GM13976 (cell line): ENCODE results near the gene SHROOM4.

Experiments used
- DNase-seq: peaks from one replicate; pipeline ENCODE4 v3.0.0; 2012; ENCODE audit warnings: low spot score
- in situ Hi-C: fragments of 300-500 bp; cut with MboI; formaldehyde crosslinking; loops from one replicate; pipeline ENCODE4 v1.12.0; 2022; ENCODE audit warnings: low sequenced_read_pairs, mixed read lengths, inconsistent platforms; ENCODE audit not compliant: unreplicated experiment
- TF ChIP-seq, protein P1 (sequence below): IDR thresholded peaks from 2 replicates; pipeline ENCODE4 v1.5.1; 2012; ENCODE audit warnings: borderline replicate concordance, mild to moderate bottlenecking; ENCODE audit not compliant: insufficient read depth; ENCODE audit errors: extremely low read depth, missing control alignments, control extremely low read depth

The SHROOM4 gene

DNA sequence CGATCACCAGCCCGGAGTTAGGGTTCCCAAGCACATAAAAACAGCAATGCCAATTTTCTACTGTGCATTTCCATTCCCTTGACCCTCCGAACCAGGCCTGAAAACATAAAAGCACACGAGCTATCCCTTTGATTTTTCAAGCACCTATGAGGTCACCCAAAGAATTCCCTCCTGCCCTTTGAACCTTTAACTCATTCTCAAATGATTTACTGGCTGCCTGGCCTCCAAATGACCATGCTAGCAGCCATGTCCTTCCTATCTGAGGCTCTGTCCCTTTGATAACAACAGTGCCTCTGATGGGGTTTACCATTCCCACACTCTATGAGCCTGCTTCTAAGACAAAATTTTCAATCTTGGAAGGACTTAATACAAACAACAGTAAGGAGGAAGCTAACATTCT is 15.2 kb downstream of the SHROOM4 start:
- TF ChIP-seq, protein P1, sequence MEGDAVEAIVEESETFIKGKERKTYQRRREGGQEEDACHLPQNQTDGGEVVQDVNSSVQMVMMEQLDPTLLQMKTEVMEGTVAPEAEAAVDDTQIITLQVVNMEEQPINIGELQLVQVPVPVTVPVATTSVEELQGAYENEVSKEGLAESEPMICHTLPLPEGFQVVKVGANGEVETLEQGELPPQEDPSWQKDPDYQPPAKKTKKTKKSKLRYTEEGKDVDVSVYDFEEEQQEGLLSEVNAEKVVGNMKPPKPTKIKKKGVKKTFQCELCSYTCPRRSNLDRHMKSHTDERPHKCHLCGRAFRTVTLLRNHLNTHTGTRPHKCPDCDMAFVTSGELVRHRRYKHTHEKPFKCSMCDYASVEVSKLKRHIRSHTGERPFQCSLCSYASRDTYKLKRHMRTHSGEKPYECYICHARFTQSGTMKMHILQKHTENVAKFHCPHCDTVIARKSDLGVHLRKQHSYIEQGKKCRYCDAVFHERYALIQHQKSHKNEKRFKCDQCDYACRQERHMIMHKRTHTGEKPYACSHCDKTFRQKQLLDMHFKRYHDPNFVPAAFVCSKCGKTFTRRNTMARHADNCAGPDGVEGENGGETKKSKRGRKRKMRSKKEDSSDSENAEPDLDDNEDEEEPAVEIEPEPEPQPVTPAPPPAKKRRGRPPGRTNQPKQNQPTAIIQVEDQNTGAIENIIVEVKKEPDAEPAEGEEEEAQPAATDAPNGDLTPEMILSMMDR, result no peak
- in situ Hi-C loops, result no loop called here
- DNase-seq, result no peak

DNA sequence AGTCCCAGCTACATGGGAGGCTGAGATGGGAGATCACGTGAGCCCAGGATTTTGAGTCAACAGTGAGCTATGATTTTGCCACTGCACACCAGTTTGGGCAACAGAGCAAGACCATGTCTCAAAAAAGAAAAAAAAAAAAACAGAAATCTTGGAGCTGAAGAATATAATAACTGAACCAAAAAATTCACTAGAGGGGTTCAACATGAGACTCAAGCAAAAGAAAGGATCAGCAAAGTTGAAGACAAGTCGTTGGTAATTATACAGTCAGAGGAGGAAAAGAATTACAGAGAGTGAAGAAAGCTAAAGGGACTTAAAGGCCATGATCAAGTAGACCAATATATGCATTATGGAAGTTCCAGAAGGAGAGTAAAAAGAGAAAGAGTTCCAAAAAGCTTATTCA is 26.9 kb downstream of the SHROOM4 start:
- TF ChIP-seq, protein P1, result no peak
- DNase-seq, result no peak
- in situ Hi-C loops, result no loop called here

DNA sequence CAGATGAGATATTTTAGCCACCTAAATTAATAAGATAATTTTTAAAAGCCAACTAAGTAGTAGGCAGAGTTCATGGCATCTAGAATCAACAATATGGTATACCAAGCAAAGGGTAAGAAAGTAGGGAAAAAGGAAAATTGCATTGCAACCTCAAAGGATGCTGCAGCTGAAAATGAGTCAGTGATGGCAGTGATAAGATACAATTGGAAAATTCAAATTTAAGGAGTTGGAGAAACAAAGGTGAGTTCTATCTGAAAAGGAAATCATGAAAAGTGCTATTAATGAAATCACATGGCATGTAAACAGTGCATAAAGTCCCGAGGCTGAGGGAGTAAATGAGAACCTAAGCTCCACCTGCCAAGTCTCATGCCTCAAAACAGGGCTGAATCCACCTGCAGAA is 33.9 kb downstream of the SHROOM4 start:
- TF ChIP-seq, protein P1, result no peak
- in situ Hi-C loops, result no loop called here
- no peak for DNase-seq

DNA sequence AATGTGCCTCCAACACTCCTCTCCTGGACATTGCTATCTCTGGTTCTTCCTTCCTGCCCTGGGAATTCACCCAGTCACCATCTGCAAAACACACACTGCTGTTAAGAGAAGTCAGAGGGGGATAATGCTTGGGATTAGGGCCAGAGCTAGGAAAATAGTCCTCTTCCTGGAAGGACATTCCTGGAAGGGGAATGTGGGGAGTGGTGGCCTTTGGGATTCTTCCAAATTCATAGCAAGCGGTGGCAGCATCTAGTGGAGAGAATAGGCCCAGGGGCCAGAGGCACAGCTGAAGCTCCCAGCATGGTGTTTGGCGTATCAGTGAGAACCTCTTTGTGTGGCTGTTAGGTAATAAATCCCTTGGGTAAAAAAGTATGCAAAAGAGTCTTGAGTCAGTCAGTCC is 34.3 kb downstream of the SHROOM4 start:
- in situ Hi-C loops, result no loop called here
- TF ChIP-seq, protein P1, result no peak
- no peak for DNase-seq

DNA sequence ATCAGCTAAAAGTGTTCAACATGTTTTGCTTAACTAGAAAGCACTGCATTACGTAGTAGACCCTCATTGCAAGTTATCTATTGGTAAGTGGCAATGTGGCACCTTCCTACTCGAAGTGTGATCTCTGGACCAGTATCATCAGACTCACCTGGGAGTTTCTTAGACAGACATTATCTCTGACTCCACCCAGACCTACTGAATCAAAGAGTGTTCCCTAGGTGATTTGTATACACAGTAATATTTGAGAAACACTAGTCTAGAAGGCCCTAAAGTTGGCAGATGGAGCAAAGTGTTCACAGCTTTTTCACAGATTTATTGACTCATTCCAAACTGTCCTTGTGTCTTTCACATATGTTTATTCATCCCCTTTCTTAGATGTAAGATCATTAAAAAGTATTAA is 35.7 kb downstream of the SHROOM4 start:
- DNase-seq, result no peak
- TF ChIP-seq, protein P1, result no peak
- in situ Hi-C loops, result no loop called here

DNA sequence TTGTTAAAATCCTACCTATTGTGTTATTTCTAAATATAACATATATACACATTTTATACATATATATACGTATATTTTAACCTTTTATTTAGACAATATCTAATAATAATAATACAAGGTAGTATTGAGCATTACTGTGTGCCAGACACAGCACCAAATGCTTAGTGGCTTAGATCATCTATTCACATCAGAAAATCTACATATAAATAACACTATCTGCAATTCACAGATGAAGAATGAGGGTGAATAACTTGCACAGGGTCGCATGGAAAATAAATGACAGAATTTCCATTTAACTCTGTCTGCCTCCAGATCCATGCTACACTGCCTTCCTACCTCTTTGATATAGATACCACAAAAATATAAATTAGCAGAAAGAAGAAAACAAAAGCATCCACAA is 37.7 kb downstream of the SHROOM4 start:
- DNase-seq, result no peak
- TF ChIP-seq, protein P1, result no peak
- in situ Hi-C loops, result no loop called here

DNA sequence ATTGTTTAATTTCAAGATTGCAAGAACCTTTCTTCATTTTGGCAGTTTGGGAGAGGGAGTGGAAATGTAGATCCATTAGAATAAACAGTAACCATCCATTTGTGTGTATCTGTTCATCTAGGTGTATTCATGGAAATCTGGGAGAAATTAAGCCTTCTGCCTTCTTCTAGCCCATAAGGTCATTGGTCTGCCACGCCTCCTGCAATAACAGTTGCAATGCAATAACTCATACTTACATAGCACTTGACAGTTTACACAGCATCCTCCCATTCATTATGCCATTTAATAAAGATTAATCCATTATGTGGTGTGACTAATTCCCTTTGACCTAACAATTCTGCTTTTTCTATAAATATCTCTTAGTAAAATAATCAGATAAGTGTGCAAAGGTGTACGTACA is 42.6 kb downstream of the SHROOM4 start:
- TF ChIP-seq, protein P1, result no peak

More for the DNA sequence above, 42.6 kb downstream of the SHROOM4 start:
- no peak for DNase-seq
- in situ Hi-C loops, result no loop called here
